Panc1 (cell line): Measurements from ENCODE around the gene GDPD3. TPM values are rescaled to one million over a fixed set of nuclear protein-coding genes. Genes with fewer than 3 reads are reported as not detected.
A peak's percentile ranks its signal among the peaks of the same experiment; 100 is the strongest.

Experiments
- ATAC-seq: fragments of 200-7000 bp; cut with Tn5 transposase; 2 replicates; pipeline ENCODE4 v1.9.1; 2020; ENCODE audit warnings: mild to moderate bottlenecking, moderate library complexity
- BruUV-seq: library from RNA; stranded (reverse); fragments of 400-500 nt; replicated peaks from 2 replicates; lab custom pipeline; 2021; lab: Mats Ljungman, UMichigan
- CTCF ChIA-PET: fragments of 300-600 bp; sonication (Branson Sonifier 250); formaldehyde crosslinking; loops from one replicate; lab custom pipeline; 2022; ENCODE audit warnings: antibody characterized with exemption; lab: Charles Lee
- POLR2A ChIA-PET: fragments of 300-600 bp; sonication (Branson Sonifier 250); formaldehyde crosslinking; loops from one replicate; lab custom pipeline; 2022; ENCODE audit warnings: antibody characterized with exemption; lab: Charles Lee
- DNase-seq: peaks from one replicate; pipeline ENCODE4 v3.0.0-alpha.2; 2010; ENCODE audit warnings: low read depth, low spot score
- H3K27ac ChIP-seq: 2 replicates; pipeline ENCODE4 v1.5.1; 2011; ENCODE audit warnings: mild to moderate bottlenecking, low read length, inconsistent platforms
- H3K27me3 ChIP-seq: fragments of 200-500 bp; sonication (Bioruptor generic); 2 replicates; pipeline ENCODE4 v1.6.0; 2014; ENCODE audit warnings: low read length, inconsistent platforms; ENCODE audit not compliant: control insufficient read depth, insufficient read depth
- H3K36me3 ChIP-seq: fragments of 200-500 bp; sonication (Bioruptor generic); 2 replicates; pipeline ENCODE4 v1.5.1; 2014; ENCODE audit warnings: inconsistent platforms, mild to moderate bottlenecking, low read length, moderate library complexity; ENCODE audit not compliant: control insufficient read depth, insufficient read depth
- H3K4me1 ChIP-seq: 2 replicates; pipeline ENCODE4 v1.5.1; 2011; ENCODE audit warnings: inconsistent platforms, mild to moderate bottlenecking, low read length, moderate library complexity; ENCODE audit not compliant: control insufficient read depth, insufficient read depth
- H3K4me3 ChIP-seq, 2 experiments: 2 replicates each; pipeline ENCODE4 v1.5.1; 2011 to 2012; ENCODE audit warnings: low read depth in 2 of 2, low read length in 2 of 2, mild to moderate bottlenecking in 2 of 2, inconsistent platforms in 1 of 2, moderate library complexity in 1 of 2
- H3K9me3 ChIP-seq: fragments of 200-500 bp; sonication (Bioruptor generic); 2 replicates; pipeline ENCODE4 v1.5.1; 2014; ENCODE audit warnings: low read depth, mild to moderate bottlenecking, inconsistent platforms, low read length, moderate library complexity; ENCODE audit not compliant: control insufficient read depth, insufficient read depth
- POLR2AphosphoS5 ChIP-seq: IDR thresholded peaks from 2 replicates; pipeline ENCODE4 v1.6.1; 2012; ENCODE audit warnings: mild to moderate bottlenecking, low read depth, low read length, moderate library complexity
- SIN3A ChIP-seq: IDR thresholded peaks from 2 replicates; pipeline ENCODE4 v1.6.1; 2012; ENCODE audit warnings: low read depth, mild to moderate bottlenecking, low read length, moderate library complexity, borderline replicate concordance; ENCODE audit not compliant: insufficient read depth
- TCF7L2 ChIP-seq: IDR thresholded peaks from 2 replicates; pipeline ENCODE4 v1.6.1; 2011; ENCODE audit warnings: mild to moderate bottlenecking, low read depth, low read length, inconsistent platforms
- in situ Hi-C: cut with HindIII; loops from 2 replicates; pipeline ENCODE4 v1.10.0; 2016; ENCODE audit warnings: low sequenced_read_pairs, low pct_unique_long_range_greater_than_20kb
- intact Hi-C: fragments of 100-400 bp; cut with micrococcal nuclease; formaldehyde crosslinking; loops from one replicate; pipeline ENCODE4 v1.10.0; 2022; ENCODE audit not compliant: unreplicated experiment
- total RNA-seq: library from RNA; stranded (reverse); gene quantifications from one replicate; pipeline ENCODE4 v1.2.1, GENCODE V29; 2021; ENCODE audit not compliant: unreplicated experiment
- TF ChIP-seq, protein P1 (sequence below): fragments of 450-650 bp; IDR thresholded peaks from 2 replicates; pipeline ENCODE4 v1.5.1; 2017; ENCODE audit warnings: mild to moderate bottlenecking
- TF ChIP-seq, protein P2 (sequence below), 2 experiments: IDR thresholded peaks; 2 replicates each; pipeline ENCODE4 v1.6.1; 2011 to 2012; ENCODE audit warnings: low read depth in 2 of 2, control low read depth in 1 of 2, low read length in 1 of 2, mild to moderate bottlenecking in 1 of 2, moderate library complexity in 1 of 2; ENCODE audit not compliant: insufficient read depth in 1 of 2

The GDPD3 gene
- total RNA-seq, 1 experiment from 2014 or later = 2.5 TPM

DNA sequence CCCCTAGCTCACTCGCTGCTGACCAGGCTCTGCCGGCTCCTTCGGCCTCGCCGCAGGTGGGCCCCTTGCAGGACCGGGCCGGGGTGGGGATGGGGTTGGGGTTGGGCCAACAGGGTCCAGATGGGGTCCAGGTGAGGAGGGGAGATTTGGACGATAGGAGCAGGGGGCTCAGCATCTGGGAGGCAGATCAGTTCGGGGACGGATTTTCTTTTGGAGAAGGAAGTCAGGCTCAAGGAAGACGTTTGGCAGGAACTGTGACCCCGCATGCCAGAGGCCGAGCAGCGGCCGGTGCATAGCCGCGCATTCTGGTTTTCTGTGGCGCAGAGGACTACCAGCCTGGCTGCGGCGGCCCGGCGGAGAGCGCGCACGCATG is 48.6 kb downstream of the GDPD3 start:
- peak; percentile 7; the same call in 1 of the 2 replicates for ATAC-seq
- peak overlapping the region; percentile 91 for H3K27ac ChIP-seq
- in situ Hi-C loops = no loop called here
- H3K4me1 ChIP-seq = peaks cover 36% of the 10 kb centered on the region
- H3K36me3 ChIP-seq = peaks cover 27% of the 10 kb centered on the region
- ChIA-PET POLR2A (interaction anchor here (1.3 kb wide), 1 partner anchor 12 kb away, joined by 5 read pairs; a partner anchor contains a TSS), CTCF (no interaction called here)
- intact Hi-C loops = no loop called here
- no peaks in the 10 kb centered on the region for H3K27me3 ChIP-seq
- H3K4me3 ChIP-seq = peak overlapping the region; percentile 67 to 90
- H3K9me3 ChIP-seq = no peaks in the 10 kb centered on the region
- TF ChIP-seq, protein P1, sequence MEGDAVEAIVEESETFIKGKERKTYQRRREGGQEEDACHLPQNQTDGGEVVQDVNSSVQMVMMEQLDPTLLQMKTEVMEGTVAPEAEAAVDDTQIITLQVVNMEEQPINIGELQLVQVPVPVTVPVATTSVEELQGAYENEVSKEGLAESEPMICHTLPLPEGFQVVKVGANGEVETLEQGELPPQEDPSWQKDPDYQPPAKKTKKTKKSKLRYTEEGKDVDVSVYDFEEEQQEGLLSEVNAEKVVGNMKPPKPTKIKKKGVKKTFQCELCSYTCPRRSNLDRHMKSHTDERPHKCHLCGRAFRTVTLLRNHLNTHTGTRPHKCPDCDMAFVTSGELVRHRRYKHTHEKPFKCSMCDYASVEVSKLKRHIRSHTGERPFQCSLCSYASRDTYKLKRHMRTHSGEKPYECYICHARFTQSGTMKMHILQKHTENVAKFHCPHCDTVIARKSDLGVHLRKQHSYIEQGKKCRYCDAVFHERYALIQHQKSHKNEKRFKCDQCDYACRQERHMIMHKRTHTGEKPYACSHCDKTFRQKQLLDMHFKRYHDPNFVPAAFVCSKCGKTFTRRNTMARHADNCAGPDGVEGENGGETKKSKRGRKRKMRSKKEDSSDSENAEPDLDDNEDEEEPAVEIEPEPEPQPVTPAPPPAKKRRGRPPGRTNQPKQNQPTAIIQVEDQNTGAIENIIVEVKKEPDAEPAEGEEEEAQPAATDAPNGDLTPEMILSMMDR = no peak
- TF ChIP-seq, protein P2, sequence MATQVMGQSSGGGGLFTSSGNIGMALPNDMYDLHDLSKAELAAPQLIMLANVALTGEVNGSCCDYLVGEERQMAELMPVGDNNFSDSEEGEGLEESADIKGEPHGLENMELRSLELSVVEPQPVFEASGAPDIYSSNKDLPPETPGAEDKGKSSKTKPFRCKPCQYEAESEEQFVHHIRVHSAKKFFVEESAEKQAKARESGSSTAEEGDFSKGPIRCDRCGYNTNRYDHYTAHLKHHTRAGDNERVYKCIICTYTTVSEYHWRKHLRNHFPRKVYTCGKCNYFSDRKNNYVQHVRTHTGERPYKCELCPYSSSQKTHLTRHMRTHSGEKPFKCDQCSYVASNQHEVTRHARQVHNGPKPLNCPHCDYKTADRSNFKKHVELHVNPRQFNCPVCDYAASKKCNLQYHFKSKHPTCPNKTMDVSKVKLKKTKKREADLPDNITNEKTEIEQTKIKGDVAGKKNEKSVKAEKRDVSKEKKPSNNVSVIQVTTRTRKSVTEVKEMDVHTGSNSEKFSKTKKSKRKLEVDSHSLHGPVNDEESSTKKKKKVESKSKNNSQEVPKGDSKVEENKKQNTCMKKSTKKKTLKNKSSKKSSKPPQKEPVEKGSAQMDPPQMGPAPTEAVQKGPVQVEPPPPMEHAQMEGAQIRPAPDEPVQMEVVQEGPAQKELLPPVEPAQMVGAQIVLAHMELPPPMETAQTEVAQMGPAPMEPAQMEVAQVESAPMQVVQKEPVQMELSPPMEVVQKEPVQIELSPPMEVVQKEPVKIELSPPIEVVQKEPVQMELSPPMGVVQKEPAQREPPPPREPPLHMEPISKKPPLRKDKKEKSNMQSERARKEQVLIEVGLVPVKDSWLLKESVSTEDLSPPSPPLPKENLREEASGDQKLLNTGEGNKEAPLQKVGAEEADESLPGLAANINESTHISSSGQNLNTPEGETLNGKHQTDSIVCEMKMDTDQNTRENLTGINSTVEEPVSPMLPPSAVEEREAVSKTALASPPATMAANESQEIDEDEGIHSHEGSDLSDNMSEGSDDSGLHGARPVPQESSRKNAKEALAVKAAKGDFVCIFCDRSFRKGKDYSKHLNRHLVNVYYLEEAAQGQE (IDR thresholded peaks at IDR 0.05; ENCODE audit: insufficient read depth in 1 of 2, low read depth in 2 of 2, low read length in 1 of 2) = no peak
- no peak for TF ChIP-seq TCF7L2
- no peak for TF ChIP-seq SIN3A
- no peak for TF ChIP-seq POLR2AphosphoS5
- BruUV-seq = no TSS peak
- no peak for DNase-seq

DNA sequence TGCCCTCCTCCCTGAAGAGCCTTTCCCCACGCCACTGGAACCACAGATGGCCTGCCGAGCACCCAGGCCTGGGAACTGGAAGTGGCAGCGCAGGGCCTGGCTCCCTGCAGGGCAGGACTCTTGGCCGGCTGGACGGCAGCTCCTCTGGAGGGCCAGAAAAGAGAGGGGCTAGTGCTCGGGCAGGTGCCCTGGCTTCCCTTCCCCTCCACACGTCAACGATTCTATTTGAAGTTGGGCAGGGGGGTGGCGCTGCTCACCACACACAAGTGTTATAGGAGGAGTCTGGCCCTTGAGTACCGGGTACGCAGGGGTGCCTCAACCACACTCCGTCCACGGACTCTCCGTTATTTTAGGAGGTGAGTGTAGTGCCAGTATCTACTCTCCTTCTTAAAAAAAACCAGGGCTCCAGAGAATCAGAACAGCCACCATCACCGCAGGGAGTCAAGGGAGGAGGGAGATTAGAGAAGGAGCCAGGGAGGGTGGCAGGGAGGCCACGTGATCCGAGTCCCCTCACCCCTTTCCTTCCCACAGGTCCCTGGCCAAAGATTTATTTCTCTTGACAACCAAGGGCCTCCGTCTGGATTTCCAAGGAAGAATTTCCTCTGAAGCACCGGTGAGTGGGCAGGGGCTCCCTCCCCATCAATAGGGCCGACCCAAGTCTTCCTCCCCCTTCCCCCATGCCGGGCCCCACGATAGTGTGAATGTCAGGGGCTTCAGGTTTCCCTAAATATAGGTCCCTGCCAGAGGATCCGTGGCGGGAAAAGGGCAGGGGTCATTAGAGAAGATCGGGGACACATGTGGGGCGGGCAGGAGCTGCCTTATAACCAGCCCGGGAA is 49.2 kb downstream of the GDPD3 start:
- H3K36me3 ChIP-seq = peaks cover 21% of the 10 kb centered on the region
- H3K4me1 ChIP-seq = peaks cover 30% of the 10 kb centered on the region
- H3K4me3 ChIP-seq = peak overlapping the region; percentile 67 to 90
- ATAC-seq (peak; percentile 18), DNase-seq (no peak)
- ChIA-PET CTCF (interaction anchor here (1.1 kb wide), 1 partner anchor 9 kb away, joined by 4 read pairs; no protein-coding TSS in a partner anchor), POLR2A (no interaction called here)
- BruUV-seq = no TSS peak
- H3K27me3 ChIP-seq = no peaks in the 10 kb centered on the region
- H3K9me3 ChIP-seq = no peaks in the 10 kb centered on the region
- in situ Hi-C loops = no loop called here
- H3K27ac ChIP-seq = peak overlapping the region; percentile 91
- intact Hi-C loops = no loop called here
- peak; percentile 62 for TF ChIP-seq POLR2AphosphoS5
- peak; percentile 39; the same call in 1 of the 2 replicates for TF ChIP-seq TCF7L2
- TF ChIP-seq, protein P2 (IDR thresholded peaks at IDR 0.05; ENCODE audit: insufficient read depth in 1 of 2, low read depth in 2 of 2, low read length in 1 of 2) = no peak
- TF ChIP-seq, protein P1 = no peak; the same call in 1 of the 2 replicates
- no peak for TF ChIP-seq SIN3A
